ENCODE measurements around the gene DNAH8.

- TF ChIP-seq CTCF (conservative IDR thresholded peaks at IDR 0.05; ENCODE audit: low read depth, low read length) = no peak
- TF ChIP-seq EZH2phosphoT487 (IDR thresholded peaks at IDR 0.05; ENCODE audit: borderline replicate concordance, low read length) = no peak
- no peak for TF ChIP-seq EZH2 (IDR thresholded peaks at IDR 0.05; ENCODE audit: low read length, unreplicated experiment)
Measured at GRCh38 chr6:38782616-38783015, 67.5 kb downstream of the DNAH8 start.
